SK-N-SH (cell line): ENCODE results near the gene AKT1. TPM values are rescaled to one million over a fixed set of nuclear protein-coding genes. Genes with fewer than 3 reads are reported as not detected.

Source experiments
- CTCF ChIA-PET: fragments of 300-600, 350-600 bp; formaldehyde crosslinking; extraction: SDS; loops from one replicate; lab custom pipeline; 2021; lab: Yijun Ruan, JAX
- POLR2A ChIA-PET: fragments of 350-600 bp; sonication (Branson Sonifier 250); formaldehyde crosslinking; extraction: SDS; loops from one replicate; lab custom pipeline; 2020; ENCODE audit warnings: antibody characterized with exemption, inconsistent platforms; lab: Yijun Ruan, JAX
- DNase-seq: peaks from one replicate; pipeline ENCODE4 v3.0.0; 2012
- H2AFZ ChIP-seq: fragments of 200-600 bp; sonication (generic); 2 replicates; pipeline ENCODE4 v1.8.1; 2016; ENCODE audit warnings: antibody characterized with exemption, mild to moderate bottlenecking, low read depth
- H3F3A ChIP-seq: fragments of 200-600 bp; sonication (generic); replicated peaks from 2 replicates; pipeline ENCODE3; 2016; ENCODE audit warnings: antibody characterized with exemption, mild to moderate bottlenecking; ENCODE audit not compliant: insufficient read depth
- H3K27ac ChIP-seq, 2 experiments: fragments of 200-500 bp in 1 of 2; fragments of 200-600 bp in 1 of 2; sonication (Bioruptor generic) in 1 of 2; sonication (generic), shearing (Covaris generic) in 1 of 2; 2 replicates each; pipeline versions ENCODE4 v1.5.1 to v1.6.1; 2014 to 2016; ENCODE audit warnings: low read depth in 2 of 2, inconsistent platforms in 1 of 2, low read length in 1 of 2, mild to moderate bottlenecking in 1 of 2, mixed read lengths in 1 of 2
- H3K27me3 ChIP-seq: fragments of 200-600 bp; sonication (generic), shearing (Covaris generic); 2 replicates; pipeline ENCODE4 v1.6.1; 2016; ENCODE audit warnings: mixed run types; ENCODE audit not compliant: insufficient read depth
- H3K36me3 ChIP-seq, 2 experiments: fragments of 200-500 bp in 1 of 2; fragments of 200-600 bp in 1 of 2; sonication (Bioruptor generic) in 1 of 2; sonication (generic) in 1 of 2; replicated peaks in 1 of 2; 2 replicates each; pipeline versions ENCODE3 to v1.5.1; 2014 to 2016; ENCODE audit warnings: low read length in 1 of 2, mild to moderate bottlenecking in 1 of 2; ENCODE audit not compliant: insufficient read depth in 2 of 2, control insufficient read depth in 1 of 2
- H3K4me1 ChIP-seq, 2 experiments: fragments of 200-500 bp in 1 of 2; fragments of 200-600 bp in 1 of 2; sonication (Bioruptor generic) in 1 of 2; sonication (generic), shearing (Covaris generic) in 1 of 2; 2 replicates each; pipeline versions ENCODE4 v1.5.1 to v1.6.1; 2014 to 2016; ENCODE audit warnings: low read depth in 1 of 2, low read length in 1 of 2, mixed run types in 1 of 2; ENCODE audit not compliant: insufficient read depth in 2 of 2, control insufficient read depth in 1 of 2
- H3K4me2 ChIP-seq: fragments of 200-600 bp; sonication (generic), shearing (Covaris generic); 2 replicates; pipeline ENCODE4 v1.6.1; 2017; ENCODE audit warnings: mixed run types
- H3K4me3 ChIP-seq, 2 experiments: fragments of 200-500 bp in 1 of 2; fragments of 200-600 bp in 1 of 2; sonication (Bioruptor generic) in 1 of 2; sonication (generic), shearing (Covaris generic) in 1 of 2; 2 replicates each; pipeline versions ENCODE4 v1.5.1 to v1.8.1; 2014 to 2016; ENCODE audit warnings: low read depth in 2 of 2, inconsistent platforms in 1 of 2, low read length in 1 of 2, mild to moderate bottlenecking in 1 of 2, mixed read lengths in 1 of 2, moderate library complexity in 1 of 2
- H3K79me2 ChIP-seq: fragments of 200-600 bp; sonication (generic); 2 replicates; pipeline ENCODE4 v1.8.1; 2017; ENCODE audit warnings: mild to moderate bottlenecking; ENCODE audit not compliant: insufficient read depth
- H3K9ac ChIP-seq: fragments of 200-600 bp; sonication (generic); 2 replicates; pipeline ENCODE4 v1.6.1; 2017; ENCODE audit warnings: mixed run types
- H3K9me2 ChIP-seq: fragments of 200-600 bp; sonication (generic); 2 replicates; pipeline ENCODE4 v1.6.1; 2017; ENCODE audit warnings: mixed run types
- H3K9me3 ChIP-seq: fragments of 200-600 bp; sonication (generic); 2 replicates; pipeline ENCODE4 v1.6.1; 2017; ENCODE audit warnings: mixed run types, mild to moderate bottlenecking, moderate library complexity
- H4K20me1 ChIP-seq: fragments of 200-600 bp; sonication (generic); 2 replicates; pipeline ENCODE4 v1.6.1; 2017; ENCODE audit warnings: mild to moderate bottlenecking, mixed run types; ENCODE audit not compliant: insufficient read depth
- ELF1 ChIP-seq: IDR thresholded peaks from 2 replicates; pipeline ENCODE4 v1.4.0; 2012
- EP300 ChIP-seq, 2 experiments: IDR thresholded peaks; 2 replicates each; pipeline versions ENCODE4 v1.4.0 to v1.6.1; 2012; ENCODE audit warnings: borderline replicate concordance in 1 of 2, low read depth in 1 of 2, low read length in 1 of 2
- FOXJ3 ChIP-seq: sonication (generic); formaldehyde crosslinking; IDR thresholded peaks from 2 replicates; pipeline ENCODE4 v1.5.1; 2020; ENCODE audit warnings: mild to moderate bottlenecking, missing genetic modification reagents
- FOXM1 ChIP-seq: IDR thresholded peaks from 2 replicates; pipeline ENCODE4 v1.4.0; 2012; ENCODE audit warnings: low read depth, mild to moderate bottlenecking
- GABPA ChIP-seq: IDR thresholded peaks from 2 replicates; pipeline ENCODE4 v1.4.0; 2012; ENCODE audit warnings: low read depth, mild to moderate bottlenecking
- GATA2 ChIP-seq: sonication (generic); formaldehyde crosslinking; IDR thresholded peaks from 2 replicates; pipeline ENCODE4 v1.5.0; 2020; ENCODE audit warnings: mild to moderate bottlenecking, missing genetic modification reagents
- NFIC ChIP-seq: IDR thresholded peaks from 2 replicates; pipeline ENCODE4 v1.4.0; 2012; ENCODE audit warnings: borderline replicate concordance
- POLR2AphosphoS5 ChIP-seq: IDR thresholded peaks from 2 replicates; pipeline ENCODE4 v1.6.1; 2012; ENCODE audit warnings: low read depth, low read length
- SIN3A ChIP-seq: IDR thresholded peaks from 2 replicates; pipeline ENCODE4 v1.6.1; 2012; ENCODE audit warnings: low read depth, mild to moderate bottlenecking, low read length, moderate library complexity, borderline replicate concordance
- TAF1 ChIP-seq: IDR thresholded peaks from 2 replicates; pipeline ENCODE4 v1.6.1; 2012; ENCODE audit warnings: low read depth, mild to moderate bottlenecking, low read length, moderate library complexity, borderline replicate concordance
- TCF12 ChIP-seq: IDR thresholded peaks from 2 replicates; pipeline ENCODE4 v1.4.0; 2012
- TEAD4 ChIP-seq: IDR thresholded peaks from 2 replicates; pipeline ENCODE4 v1.4.0; 2012; ENCODE audit warnings: mild to moderate bottlenecking, borderline replicate concordance; ENCODE audit not compliant: insufficient read depth
- YY1 ChIP-seq: IDR thresholded peaks from 2 replicates; pipeline ENCODE4 v1.4.0; 2012; ENCODE audit warnings: low read depth, mild to moderate bottlenecking
- WGBS: methylation state at CpG from one replicate; pipeline ENCODE4 v1.1.6; 2017; ENCODE audit warnings: low lambda C conversion rate; 5-methylcytosine and 5-hydroxymethylcytosine counted together
- polyA plus RNA-seq, 3 experiments: library from polyadenylated mRNA; depleted of rRNA; stranded (reverse); fragments of >200 nt; gene quantifications; 2 replicates each; pipeline ENCODE4 v1.2.3, GENCODE V29; 2012
- TF ChIP-seq, protein P1 (sequence below): IDR thresholded peaks from 2 replicates; pipeline ENCODE4; 2012
- TF ChIP-seq, protein P2 (sequence below): IDR thresholded peaks from 2 replicates; pipeline ENCODE4 v1.4.0; 2012; ENCODE audit warnings: low read depth, borderline replicate concordance
- TF ChIP-seq, protein P3 (sequence below): IDR thresholded peaks from 2 replicates; pipeline ENCODE4 v1.4.0; 2012; ENCODE audit warnings: low read depth
- TF ChIP-seq, protein P4 (sequence below): IDR thresholded peaks from 2 replicates; pipeline ENCODE4 v1.6.1; 2012; ENCODE audit warnings: mild to moderate bottlenecking, low read depth, low read length, moderate library complexity

The AKT1 gene
- polyA plus RNA-seq, 1 of the 3 experiments (the other 2 are of a cell fraction) = 198 TPM

DNA sequence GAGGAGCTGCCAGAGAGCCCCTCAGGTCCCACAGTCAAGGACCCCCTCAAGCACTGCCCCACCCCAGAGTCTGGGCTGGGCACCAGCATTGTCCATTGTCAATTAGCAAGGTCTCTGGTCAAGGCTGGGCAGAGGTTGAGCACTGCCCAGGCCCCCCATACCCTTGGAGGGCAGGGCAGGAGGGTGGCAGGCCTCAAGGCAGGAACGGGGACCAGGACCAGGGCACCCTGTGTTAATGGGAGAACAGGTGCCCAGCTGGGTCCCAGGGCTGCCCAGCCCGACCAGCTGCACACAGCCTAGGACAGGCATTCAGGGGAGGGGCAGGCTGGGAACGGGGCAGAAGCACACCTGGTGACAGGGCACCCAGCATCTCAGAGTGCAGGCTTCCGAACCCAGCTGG, 24.2 kb downstream of the AKT1 start:
- Histone ChIP-seq H3K4me1 (peaks cover 0 to 7% of the 10 kb centered on the region in 2 experiments; a peak in 1 of 4 replicates), H3K9me3 (no peaks in the 10 kb centered on the region), H3K27me3 (no peaks in the 10 kb centered on the region), H3K79me2 (no peaks in the 10 kb centered on the region), H3K4me2 (no peak overlapping the region), H3K9me2 (no peaks in the 10 kb centered on the region), H4K20me1 (0 out of 2 replicates have a peak, but pooled peaks cover 3% of the 10 kb centered on the region), H3K27ac (no peak overlapping the region), H3K4me3 (no peak overlapping the region), H2AFZ (no peak overlapping the region), H3K9ac (no peak overlapping the region), H3F3A (peaks cover 26% of the 10 kb centered on the region), H3K36me3 (peaks cover 12 to 47% of the 10 kb centered on the region in 2 experiments)
- no peak for DNase-seq
- TF ChIP-seq FOXJ3 (CRISPR knock-in tag) = no peak
- TF ChIP-seq, protein P1, sequence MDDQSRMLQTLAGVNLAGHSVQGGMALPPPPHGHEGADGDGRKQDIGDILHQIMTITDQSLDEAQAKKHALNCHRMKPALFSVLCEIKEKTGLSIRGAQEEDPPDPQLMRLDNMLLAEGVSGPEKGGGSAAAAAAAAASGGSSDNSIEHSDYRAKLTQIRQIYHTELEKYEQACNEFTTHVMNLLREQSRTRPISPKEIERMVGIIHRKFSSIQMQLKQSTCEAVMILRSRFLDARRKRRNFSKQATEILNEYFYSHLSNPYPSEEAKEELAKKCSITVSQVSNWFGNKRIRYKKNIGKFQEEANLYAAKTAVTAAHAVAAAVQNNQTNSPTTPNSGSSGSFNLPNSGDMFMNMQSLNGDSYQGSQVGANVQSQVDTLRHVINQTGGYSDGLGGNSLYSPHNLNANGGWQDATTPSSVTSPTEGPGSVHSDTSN = no peak
- no peak for TF ChIP-seq TAF1
- no peak for TF ChIP-seq EP300 (IDR thresholded peaks at IDR 0.05; ENCODE audit: borderline replicate concordance in 1 of 2, low read depth in 1 of 2, low read length in 1 of 2)
- TF ChIP-seq TEAD4 = no peak
- no peak for TF ChIP-seq TCF12
- no peak for TF ChIP-seq FOXM1
- no peak for TF ChIP-seq GATA2 (CRISPR knock-in tag)
- no peak for TF ChIP-seq ELF1
- no peak for TF ChIP-seq SIN3A
- TF ChIP-seq, protein P2, sequence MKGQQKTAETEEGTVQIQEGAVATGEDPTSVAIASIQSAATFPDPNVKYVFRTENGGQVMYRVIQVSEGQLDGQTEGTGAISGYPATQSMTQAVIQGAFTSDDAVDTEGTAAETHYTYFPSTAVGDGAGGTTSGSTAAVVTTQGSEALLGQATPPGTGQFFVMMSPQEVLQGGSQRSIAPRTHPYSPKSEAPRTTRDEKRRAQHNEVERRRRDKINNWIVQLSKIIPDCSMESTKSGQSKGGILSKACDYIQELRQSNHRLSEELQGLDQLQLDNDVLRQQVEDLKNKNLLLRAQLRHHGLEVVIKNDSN = no peak
- TF ChIP-seq GABPA = no peak
- TF ChIP-seq YY1 = no peak
- TF ChIP-seq, protein P3, sequence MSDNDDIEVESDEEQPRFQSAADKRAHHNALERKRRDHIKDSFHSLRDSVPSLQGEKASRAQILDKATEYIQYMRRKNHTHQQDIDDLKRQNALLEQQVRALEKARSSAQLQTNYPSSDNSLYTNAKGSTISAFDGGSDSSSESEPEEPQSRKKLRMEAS = no peak
- TF ChIP-seq, protein P4, sequence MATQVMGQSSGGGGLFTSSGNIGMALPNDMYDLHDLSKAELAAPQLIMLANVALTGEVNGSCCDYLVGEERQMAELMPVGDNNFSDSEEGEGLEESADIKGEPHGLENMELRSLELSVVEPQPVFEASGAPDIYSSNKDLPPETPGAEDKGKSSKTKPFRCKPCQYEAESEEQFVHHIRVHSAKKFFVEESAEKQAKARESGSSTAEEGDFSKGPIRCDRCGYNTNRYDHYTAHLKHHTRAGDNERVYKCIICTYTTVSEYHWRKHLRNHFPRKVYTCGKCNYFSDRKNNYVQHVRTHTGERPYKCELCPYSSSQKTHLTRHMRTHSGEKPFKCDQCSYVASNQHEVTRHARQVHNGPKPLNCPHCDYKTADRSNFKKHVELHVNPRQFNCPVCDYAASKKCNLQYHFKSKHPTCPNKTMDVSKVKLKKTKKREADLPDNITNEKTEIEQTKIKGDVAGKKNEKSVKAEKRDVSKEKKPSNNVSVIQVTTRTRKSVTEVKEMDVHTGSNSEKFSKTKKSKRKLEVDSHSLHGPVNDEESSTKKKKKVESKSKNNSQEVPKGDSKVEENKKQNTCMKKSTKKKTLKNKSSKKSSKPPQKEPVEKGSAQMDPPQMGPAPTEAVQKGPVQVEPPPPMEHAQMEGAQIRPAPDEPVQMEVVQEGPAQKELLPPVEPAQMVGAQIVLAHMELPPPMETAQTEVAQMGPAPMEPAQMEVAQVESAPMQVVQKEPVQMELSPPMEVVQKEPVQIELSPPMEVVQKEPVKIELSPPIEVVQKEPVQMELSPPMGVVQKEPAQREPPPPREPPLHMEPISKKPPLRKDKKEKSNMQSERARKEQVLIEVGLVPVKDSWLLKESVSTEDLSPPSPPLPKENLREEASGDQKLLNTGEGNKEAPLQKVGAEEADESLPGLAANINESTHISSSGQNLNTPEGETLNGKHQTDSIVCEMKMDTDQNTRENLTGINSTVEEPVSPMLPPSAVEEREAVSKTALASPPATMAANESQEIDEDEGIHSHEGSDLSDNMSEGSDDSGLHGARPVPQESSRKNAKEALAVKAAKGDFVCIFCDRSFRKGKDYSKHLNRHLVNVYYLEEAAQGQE = no peak
- no peak for TF ChIP-seq NFIC
- no peak for TF ChIP-seq POLR2AphosphoS5
- ChIA-PET POLR2A (interaction anchor here (1.5 kb wide), 1 partner anchor 49 kb away, joined by 4 read pairs; no protein-coding TSS in a partner anchor), CTCF (interaction anchor here (0.6 to 6.5 kb wide), 5 partner anchors 9 to 55 kb away, joined by 3 to 85 read pairs (median 6); no protein-coding TSS in a partner anchor)
- WGBS = no CpG with 5 or more reads among the region's 4 CpGs
